NCI-H345 (cell line): ENCODE measurements around the gene GATB.

ENCODE experiments used
- DNase-seq: peaks from one replicate; lab custom pipeline; 2025; lab: John Stamatoyannopoulos, UW

The GATB gene

GRCh38 chr4:151673908-151674520 lies 86.8 kb downstream of the GATB start:
- no peak for DNase-seq

GRCh38 chr4:151672996-151673395 lies 87.8 kb downstream of the GATB start:
- no peak for DNase-seq

GRCh38 chr4:151671541-151672059 lies 89.2 kb downstream of the GATB start:
- DNase-seq, result no peak

GRCh38 chr4:151670843-151671242 lies 90.0 kb downstream of the GATB start:
- no peak for DNase-seq

GRCh38 chr4:151669990-151670389 lies 90.8 kb downstream of the GATB start:
- no peak for DNase-seq

- DNase-seq, result no peak
Observed at GRCh38 chr4:151668689-151669402, 92.0 kb downstream of the GATB start.

GRCh38 chr4:151667666-151668065 lies 93.1 kb downstream of the GATB start:
- DNase-seq, result no peak

GRCh38 chr4:151667048-151667447 lies 93.8 kb downstream of the GATB start:
- DNase-seq, result no peak

- DNase-seq, result no peak
Observed at GRCh38 chr4:151666501-151666900, 94.3 kb downstream of the GATB start.

- DNase-seq, result no peak
Observed at GRCh38 chr4:151665785-151666127, 95.1 kb downstream of the GATB start.

GRCh38 chr4:151665022-151665784 lies 95.6 kb downstream of the GATB start:
- no peak for DNase-seq

GRCh38 chr4:151664289-151664688 lies 96.5 kb downstream of the GATB start:
- DNase-seq, result no peak

GRCh38 chr4:151663109-151663508 lies 97.7 kb downstream of the GATB start:
- no peak for DNase-seq

GRCh38 chr4:151661873-151662272 lies 98.9 kb downstream of the GATB start:
- DNase-seq, result no peak

- DNase-seq, result no peak
Observed at GRCh38 chr4:151660676-151661075, 100.1 kb downstream of the GATB start.

- no peak for DNase-seq
Observed at GRCh38 chr4:151659601-151660364, 101.0 kb downstream of the GATB start.

GRCh38 chr4:151658959-151659600 lies 101.7 kb downstream of the GATB start:
- DNase-seq, result no peak

- no peak for DNase-seq
Observed at GRCh38 chr4:151657896-151658295, 102.9 kb downstream of the GATB start.

GRCh38 chr4:151656058-151656457 lies 104.7 kb downstream of the GATB start:
- no peak for DNase-seq

GRCh38 chr4:151653548-151653918 lies 107.3 kb downstream of the GATB start:
- no peak for DNase-seq

- no peak for DNase-seq
Observed at GRCh38 chr4:151652841-151653547, 107.8 kb downstream of the GATB start.
